Adrenal gland (tissue), 5 donors: ENCODE results near the gene EPB41L4B.

Source experiments
- POLR2A ChIP-seq, 2 donors: fragments of 450-650 bp; IDR thresholded peaks; one replicate each; pipeline ENCODE4 v1.6.1; 2017; ENCODE audit warnings: antibody characterized with exemption in 2 of 2, mild to moderate bottlenecking in 2 of 2, moderate library complexity in 1 of 2
- TF ChIP-seq, protein P1 (sequence below), 6 experiments: fragments of 450-650 bp in 4 of 6; fragments of 200-600 bp in 2 of 6; sonication (generic) in 1 of 6; IDR thresholded peaks; 1 replicate in 5 of 6; 2 replicates in 1 of 6; pipeline versions ENCODE4 v1.5.1 to v1.8.0; 2016 to 2021; ENCODE audit warnings: antibody characterized with exemption in 6 of 6, mild to moderate bottlenecking in 2 of 6, moderate library complexity in 1 of 6
- donor health status: DM: no; HTN: no; CAD: no.

DNA sequence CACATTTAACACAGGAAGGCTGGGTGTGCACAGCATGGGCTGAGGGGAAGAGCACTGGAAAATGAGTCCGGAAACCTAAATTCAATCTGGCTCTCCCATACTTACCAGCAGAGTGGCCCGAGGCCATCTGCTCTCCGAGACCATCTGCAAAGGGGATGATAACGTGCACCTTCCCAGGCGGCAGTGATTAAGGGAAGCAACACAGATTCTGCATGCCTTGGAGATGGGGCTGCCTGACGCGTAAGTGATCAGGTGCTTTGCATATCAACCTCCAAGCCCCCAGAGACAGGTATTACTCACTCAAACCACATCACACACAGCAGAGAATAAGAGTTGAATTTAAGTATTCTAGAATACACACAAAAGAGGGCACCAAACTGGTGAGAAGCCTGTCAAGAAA is 9.1 kb downstream of the EPB41L4B start:
- TF ChIP-seq, protein P1, sequence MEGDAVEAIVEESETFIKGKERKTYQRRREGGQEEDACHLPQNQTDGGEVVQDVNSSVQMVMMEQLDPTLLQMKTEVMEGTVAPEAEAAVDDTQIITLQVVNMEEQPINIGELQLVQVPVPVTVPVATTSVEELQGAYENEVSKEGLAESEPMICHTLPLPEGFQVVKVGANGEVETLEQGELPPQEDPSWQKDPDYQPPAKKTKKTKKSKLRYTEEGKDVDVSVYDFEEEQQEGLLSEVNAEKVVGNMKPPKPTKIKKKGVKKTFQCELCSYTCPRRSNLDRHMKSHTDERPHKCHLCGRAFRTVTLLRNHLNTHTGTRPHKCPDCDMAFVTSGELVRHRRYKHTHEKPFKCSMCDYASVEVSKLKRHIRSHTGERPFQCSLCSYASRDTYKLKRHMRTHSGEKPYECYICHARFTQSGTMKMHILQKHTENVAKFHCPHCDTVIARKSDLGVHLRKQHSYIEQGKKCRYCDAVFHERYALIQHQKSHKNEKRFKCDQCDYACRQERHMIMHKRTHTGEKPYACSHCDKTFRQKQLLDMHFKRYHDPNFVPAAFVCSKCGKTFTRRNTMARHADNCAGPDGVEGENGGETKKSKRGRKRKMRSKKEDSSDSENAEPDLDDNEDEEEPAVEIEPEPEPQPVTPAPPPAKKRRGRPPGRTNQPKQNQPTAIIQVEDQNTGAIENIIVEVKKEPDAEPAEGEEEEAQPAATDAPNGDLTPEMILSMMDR (IDR thresholded peaks at IDR 0.05), result no peak
- no peak for TF ChIP-seq POLR2A (IDR thresholded peaks at IDR 0.05)
